Stimulated activated CD4-positive, alpha-beta T cell treated with anti-CD3 and anti-CD28 coated beads, Interleukin-12 subunit alpha, Interleukin-12 subunit beta, amount 100 ng/mL, for 4 hours (primary cell): ENCODE measurements around the gene NEAT1.
A peak's percentile ranks its signal among the peaks of the same experiment; 100 is the strongest.
"Not testable (repeated sequence)": the region's sequence is repeated elsewhere in the genome, so short reads cannot be mapped to it uniquely, and the experiment has no call there.

Experiments
- DNase-seq: peaks from one replicate; pipeline ENCODE4 v3.0.0-alpha.2; 2020

NEAT1 gene

DNA sequence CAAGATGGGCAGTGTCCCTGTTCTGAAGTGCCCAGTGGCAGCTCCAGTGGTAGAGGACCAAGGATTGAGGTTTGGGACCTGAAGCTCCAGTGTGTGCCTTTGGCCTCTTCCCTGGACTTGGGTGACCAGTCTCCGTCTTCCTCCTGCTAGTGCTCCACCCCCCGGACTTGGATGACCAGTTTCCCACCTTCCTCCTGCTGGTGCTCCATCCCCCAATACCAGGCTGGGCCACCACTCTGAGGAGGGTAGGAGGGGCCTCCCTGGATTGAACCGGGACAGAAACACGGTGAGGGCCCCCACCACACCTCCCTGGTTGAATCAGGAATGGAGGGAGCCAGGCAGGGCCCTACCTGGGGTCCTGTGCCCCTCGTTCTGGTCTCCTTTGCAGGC, 10.9 kb upstream of the NEAT1 start:
- DNase-seq = no peak

DNA sequence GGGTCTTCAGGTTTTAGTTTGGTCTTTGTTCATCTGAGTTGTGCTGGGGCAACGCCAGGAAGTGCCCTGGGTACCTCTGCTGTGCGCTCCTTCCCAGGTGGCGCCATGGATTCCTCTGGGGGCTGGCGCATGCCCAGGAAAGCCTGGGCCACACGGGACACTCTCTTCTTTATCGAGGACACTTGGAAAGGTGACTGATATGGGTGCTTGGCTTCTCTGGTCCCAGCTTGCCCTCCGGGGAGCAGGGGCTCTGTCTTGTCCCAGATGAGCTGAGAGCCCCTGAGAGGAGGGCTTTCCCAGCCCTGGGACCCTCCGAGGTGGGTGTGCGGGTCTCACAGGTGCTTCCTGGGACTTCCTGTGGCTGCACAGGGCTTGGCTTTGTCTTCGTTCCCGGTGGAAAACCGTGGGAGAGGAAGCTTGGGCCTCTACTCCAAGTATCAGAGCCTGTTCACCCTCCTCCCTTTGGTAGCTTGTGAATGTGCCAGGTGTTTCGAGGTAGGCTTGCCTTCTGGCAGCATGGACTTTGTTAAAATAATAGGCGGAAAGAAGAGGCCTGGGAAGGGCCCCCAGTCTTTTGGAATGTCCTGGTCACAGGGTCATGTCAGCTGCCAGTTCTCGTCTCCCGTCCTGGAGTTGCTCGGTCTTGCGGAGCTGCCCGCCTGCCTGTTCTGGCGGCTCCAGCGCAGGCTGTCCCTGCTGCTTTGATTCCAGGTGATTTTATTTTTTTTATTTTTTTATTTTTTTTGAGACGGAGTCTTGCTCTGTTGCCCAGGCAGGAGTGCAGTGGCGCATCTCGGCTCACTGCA, 10.1 kb upstream of the NEAT1 start:
- DNase-seq = no peak

DNA sequence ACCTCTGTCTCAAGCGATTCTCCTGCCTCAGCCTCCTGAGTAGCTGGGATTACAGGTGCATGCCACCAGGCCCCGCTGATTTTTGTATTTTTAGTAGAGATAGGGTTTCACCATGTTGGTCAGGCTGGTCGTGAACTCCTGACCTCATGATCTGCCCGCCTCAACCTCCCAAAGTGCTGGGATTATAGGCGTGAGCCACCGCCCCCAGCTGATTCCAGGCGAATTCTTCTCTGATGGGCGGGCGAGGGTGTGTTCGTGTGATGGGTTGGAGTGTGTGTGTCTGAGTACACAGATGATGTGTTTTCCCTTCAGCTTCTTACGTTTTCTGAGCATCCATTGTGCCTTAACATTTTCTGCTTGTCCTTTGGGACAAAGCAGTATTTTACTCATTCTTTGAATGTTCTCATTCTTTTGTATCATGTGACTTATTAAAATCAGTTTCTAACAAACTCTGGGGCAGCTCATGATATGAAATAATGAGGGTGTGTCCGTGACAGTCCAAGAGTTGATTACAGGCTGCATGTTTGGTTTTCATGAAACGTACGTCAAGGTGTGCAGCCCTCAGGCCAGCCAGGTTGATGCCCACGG, 9.4 kb upstream of the NEAT1 start:
- not testable (repeated sequence) for DNase-seq

DNA sequence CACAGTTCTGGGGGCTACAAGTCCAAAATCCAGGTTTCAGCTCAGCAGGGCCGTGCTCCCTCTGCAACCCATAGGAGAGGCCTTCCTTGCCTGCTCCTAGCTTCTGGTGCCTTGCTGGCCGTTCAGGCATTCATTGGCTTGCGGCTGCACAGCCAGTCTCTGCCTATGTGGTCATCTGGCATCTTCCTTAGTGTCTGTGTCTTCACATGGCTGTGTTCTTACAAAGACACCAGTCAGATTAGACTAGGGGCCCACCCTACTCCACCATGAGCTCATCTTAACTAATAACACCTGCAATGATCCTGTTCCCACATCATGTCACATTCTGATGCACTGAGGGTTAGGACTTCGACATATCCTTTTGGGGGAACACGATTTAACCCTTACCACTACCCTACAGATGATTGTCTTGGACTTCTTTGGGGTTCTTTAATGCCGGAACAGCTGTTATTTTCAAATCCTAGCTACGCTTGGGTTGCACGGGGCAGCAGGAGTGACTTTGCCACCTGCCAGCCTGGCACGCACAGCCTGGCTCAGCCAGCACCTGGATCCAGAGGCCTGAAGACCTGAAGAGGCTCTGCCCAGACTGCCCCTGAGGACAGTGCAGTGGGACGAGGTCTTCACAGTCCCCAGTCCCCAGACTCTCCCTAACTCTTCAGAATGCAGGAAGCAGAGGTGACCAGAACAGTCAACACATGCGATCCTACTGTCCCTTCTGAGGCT, 7.7 kb upstream of the NEAT1 start:
- DNase-seq = no peak

DNA sequence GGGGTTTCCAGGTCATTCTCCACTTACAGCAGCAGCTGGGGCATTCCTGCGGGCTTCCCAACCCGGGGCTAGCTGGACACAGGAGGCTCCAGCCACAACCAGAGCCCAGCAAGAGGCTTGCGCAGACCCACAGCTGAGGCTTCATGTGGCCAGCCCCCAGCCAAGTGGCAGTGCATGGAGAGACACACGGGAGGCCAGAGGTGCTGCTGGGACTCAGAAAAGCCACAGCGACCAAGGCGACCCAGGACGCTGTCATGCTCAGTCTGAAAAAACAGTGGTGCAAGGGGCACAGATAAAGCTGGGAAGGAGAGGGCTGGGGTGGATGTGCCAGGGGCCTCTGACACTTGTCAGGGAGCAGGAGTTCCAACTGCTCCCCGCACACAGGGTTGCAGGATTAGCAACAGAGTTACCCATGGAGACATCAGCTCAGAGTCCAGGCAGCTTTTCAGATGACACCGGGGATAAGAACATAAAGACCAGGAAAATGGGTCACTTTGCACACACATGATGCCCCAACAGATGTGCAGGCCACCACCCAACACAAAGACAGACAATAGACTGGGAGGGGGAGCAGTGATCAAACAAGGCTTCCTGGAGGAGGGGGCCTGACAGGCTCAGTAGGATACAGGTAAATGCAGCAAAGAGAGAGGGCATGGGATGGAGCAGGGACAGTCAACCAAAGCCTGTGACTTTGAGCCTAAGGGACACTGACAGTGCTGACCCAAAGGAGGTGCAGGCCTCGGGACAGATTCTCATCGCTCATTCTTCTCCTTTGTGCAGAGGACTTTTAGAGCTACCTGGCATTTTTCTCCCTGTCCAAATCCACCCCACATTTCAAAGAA, 6.9 kb upstream of the NEAT1 start:
- no peak for DNase-seq

DNA sequence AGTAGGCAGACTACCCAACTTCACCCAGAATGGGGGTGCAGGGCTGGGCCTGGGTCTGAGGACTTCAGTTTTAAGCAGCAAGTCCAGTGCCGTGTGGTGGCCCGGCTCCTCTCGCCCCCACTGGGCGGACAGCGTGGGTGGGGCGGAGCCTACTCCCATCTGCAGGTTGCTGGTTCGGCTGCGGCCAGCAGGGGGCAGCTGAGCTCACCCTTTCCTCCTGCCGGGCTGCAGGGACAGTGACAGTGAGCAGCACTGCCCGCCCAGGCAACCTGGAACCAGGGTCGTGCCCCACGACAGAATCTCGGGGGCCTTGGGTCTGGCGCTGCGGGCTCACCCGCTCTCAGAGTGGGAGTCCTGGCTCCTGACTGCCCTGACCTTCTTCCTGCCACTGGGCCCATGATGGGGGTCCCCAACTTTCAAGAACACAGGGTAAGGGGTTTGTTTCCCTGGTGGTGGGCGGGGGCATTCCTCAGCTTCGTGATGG, 6.2 kb upstream of the NEAT1 start:
- peak; percentile 93 for DNase-seq

DNA sequence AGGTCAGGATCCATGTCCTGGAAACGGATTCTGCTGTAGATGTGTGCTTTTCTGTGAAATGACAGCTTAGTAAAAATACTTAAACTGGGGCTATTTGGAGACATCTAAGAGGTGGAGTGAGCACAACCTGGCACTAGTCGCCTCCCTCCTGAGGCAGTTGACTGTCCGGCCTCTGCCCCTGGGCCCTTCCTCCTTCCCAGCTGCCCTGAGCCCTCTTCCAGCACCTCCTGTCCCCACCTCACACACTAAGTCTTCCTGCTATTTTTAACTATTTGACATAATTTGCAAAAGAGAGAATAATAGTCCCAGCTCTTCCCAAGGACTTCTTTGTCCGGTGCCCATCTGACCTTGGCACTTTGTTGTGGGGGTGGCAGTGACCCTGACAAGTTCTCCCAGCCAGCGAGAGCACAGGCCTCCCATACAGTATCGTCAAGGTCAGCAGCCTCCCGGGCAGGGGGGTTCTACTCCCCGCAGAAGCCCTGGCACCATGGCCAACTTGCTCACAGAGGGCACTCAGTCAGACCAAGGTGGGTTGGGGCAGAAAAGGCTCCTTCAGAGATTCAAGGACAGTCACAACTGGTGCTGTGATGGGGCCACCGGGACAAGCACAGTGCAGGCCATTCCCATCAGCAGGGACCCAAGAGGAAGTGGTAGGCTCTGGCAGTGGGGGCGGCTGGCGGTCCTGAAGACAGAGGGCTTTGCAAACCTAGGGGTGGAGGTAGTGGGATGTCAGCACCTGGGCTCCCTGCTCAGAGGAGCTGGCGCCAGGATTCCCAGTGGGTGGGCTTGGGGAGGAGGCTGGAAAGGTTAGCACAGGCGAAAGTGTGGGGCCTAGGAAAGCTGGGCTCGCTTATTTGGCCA, 5.5 kb upstream of the NEAT1 start:
- no peak for DNase-seq

DNA sequence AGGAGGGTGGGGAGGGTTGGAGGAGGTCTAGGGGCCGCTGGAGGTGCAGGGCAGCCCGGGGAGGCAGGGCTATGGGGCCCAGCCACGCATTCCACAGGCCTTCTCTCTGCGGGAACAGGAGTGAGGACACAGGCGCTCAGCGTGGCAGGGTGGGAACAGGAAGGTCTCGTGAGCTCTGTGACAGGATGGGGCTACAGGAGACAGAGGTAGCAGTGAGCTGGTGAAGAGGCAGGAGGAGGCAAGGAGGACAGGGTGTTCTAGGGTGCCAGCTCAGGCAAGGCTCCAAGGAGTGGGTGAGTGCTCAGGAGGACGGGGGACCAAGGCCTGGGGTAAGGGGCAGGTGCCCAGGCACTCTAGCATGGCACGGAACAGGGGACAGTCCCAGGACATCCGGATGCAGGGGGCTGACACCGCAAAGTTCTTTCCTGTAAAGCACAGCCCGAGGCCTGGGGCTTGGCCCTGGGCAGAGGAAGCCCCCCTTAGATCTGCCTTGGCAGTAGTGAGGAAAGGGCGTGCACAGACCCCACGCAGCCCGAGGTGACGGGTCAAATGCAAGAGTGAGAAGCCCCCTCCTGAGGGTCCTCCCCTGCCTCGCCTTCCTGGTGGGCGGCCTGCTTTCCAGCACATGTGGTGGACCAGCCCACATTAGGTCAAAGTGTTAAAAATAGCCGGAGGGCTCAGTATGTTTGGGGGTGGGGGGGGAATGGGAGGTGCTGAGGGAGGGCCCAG, 4.7 kb upstream of the NEAT1 start:
- DNase-seq = no peak

DNA sequence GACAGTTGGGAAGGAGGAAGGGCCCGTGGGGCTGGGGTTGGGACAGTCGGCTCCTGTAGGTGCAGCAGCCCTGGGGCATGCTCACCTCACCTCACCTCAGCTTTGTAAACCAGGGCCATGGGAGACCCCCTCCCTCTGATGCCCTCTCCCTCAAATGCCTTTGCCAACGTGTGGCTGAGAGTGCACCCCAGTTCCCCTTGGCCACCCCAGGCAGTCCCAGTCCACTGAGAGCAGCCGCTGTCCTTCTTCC, 4.2 kb upstream of the NEAT1 start:
- DNase-seq = no peak

DNA sequence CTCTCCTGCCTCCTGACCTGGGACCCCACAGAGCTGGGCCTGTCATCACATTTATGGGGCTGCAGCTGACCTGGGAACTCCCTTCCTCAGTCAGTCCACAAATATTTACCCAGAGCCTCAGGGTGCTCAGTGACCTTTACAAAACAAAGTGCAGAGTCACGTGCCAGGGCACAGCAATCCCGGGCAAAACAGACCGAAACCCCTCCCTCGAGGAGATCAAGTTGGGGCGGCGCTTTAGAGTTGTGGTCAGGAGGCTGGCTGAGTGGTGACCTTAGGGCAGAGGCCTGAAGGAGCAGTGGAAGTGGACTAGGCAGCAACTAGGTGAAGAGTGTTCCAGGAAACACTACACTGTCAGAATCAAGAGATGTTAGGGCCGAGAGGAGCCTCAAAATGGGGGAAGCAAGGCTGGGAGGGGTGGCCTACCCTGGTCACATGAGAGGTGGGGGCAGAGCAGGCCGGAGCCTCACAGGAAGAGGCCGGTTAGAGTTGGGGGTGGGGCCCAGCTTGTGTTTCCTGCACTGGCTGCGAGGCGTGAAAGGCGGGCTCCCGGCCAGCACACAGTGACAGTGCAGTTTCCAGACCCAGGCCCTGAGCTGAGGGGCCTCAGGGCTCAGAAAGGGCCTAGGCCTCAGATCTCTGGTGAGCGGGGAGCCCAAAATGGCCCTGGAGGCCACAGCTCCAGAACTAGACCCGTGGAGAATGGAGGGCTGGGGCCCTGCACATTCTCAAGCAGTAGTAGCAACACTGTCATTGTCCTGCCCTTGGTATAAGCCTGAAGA, 3.7 kb upstream of the NEAT1 start:
- DNase-seq = peak; percentile 82

DNA sequence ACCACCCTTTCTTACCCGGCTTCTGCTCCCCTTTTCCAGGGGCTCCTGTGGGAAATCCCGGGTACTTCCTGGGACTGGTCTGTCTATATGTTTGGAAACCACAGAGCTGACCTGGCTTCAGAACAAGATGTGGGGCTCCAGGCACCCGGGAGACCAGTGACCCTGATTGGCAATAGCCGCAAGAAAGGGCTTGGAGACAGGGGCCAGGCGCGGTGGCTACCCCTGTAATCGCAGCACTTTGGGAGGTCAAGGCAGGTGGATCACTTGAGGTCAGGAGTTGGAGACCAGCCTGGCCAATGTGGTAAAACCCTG, 3.2 kb upstream of the NEAT1 start:
- no peak for DNase-seq

DNA sequence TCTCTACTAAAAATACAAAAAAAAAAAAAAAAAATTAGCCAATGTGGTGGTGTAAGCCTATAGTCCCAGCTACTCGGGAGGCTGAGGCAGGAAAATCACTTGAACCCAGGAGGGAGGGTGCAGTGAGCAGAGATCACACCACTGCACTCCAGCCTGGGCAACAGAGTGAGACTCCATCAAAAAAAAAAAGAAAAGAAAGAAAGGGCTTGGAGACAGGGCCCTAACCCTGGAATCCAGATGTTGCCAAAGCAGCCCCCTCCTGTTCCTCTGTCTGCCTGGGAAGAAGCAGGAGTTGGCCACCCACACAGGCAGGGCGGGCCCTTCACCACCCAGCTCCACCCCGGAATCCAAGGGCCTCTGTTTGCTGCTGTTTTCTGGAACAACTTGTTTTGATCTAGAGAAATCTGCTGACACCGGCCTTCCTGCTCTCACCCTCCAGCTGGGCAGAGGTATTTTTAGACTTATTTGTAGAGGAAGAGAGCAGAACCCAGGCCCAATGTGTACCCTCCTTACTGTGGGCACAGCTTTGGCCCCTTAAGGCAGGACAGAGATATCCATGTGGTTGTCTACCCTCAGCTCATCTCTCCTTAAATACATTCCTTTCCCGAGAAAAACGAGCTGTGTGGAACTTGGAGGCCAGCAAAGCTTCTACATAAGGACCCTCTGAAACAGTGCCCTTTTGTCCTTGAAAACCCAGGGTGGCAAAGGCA, 2.7 kb upstream of the NEAT1 start:
- DNase-seq = peak; percentile 54

DNA sequence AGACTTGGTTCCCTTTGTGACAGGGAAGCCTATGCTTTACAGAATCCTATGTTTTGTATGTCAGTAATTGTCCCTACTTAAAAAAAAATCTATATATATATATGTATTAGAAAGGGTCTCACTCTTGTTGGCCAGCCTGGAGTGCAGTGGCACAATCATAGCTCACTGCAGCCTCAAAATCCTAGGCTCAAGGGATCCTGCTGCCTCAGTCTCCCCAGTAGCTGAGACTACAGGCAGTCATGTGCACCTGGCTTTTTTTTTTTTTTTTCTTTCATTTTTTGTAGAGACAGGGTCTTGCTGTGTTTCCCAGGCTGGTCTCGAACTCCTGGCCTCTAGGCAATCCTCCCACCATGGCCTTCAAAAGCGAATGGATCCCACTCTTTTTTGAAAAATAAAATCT, 2.1 kb upstream of the NEAT1 start:
- DNase-seq = no peak

DNA sequence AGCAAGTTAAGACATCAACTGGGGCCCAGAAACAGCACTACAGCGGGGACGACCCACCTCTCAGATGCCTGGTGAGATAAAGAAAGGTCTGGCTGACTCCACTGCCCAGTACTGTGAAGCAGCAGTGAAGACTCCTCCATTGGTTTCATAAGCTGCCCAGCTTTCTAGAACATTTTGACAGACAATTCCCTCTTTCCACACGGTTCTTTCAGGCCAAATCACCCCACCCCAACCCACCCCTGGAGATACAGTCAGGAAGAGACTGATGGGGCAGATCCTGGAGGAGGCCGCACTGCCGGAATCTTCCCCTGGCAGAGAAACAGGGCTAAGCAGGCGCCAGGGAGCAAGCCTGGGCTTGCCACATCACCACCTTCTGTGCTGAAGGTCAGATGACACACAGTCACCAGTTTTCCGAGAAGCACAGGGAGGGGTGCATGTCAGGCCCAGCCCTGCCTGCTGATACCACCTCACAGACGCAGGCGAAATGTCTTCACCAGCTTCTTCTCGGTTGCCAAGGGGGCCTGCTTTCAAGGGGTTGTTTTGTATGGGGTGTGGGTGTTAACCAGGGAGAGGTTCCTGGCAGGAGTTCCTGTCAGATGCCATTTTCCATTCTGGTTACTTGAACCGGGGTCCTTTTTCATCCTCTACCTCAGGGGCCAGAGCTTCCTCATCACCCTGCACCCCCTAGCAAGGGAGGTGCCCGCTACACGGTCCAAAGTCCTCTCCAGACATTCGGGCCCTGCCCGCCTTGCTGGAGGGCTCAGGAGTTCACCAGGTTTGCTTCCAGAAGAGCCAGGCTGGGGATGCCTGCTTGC, 1.4 kb upstream of the NEAT1 start:
- peak; percentile 76 for DNase-seq

DNA sequence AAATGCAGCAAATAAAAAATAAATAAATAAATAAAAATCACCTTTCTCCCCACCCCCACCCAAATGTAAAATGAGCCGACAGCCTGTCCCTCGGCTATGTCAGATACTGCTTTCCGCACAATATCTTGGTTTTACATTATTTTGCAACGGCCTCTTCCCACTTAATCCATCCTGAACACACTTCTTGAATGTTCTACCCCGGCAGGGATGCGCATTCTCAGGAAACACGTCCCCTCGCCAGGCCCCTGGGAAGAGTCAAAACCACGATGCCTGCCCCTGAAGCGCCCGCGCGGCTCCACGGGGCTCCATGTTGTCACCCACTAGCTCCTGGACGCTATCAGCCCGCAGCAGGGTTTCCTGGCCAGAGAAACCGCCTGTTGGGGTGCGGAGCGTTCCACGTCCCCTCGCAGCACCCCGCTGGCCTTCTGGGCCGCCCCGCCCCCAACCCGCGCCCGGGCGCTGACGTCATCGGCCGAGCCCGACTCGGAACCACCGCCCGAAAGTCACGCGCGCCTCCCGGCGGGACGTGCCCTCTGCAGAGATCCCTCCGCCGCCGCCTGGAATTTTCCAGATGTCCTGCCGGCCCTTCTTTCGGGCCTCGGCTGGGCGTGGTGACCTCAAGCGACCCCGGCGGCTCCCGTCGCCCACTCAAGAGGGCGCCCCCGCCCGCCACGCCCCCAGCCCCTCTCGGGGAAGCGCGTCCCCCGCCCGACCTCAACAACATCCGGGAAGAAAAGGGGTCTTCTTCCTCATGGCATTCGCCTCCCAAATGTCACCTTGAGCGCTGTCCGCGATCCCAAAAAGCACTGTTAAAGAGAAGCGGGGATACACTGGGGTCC, 585 bp upstream of the NEAT1 start:
- DNase-seq = peak; percentile 94

DNA sequence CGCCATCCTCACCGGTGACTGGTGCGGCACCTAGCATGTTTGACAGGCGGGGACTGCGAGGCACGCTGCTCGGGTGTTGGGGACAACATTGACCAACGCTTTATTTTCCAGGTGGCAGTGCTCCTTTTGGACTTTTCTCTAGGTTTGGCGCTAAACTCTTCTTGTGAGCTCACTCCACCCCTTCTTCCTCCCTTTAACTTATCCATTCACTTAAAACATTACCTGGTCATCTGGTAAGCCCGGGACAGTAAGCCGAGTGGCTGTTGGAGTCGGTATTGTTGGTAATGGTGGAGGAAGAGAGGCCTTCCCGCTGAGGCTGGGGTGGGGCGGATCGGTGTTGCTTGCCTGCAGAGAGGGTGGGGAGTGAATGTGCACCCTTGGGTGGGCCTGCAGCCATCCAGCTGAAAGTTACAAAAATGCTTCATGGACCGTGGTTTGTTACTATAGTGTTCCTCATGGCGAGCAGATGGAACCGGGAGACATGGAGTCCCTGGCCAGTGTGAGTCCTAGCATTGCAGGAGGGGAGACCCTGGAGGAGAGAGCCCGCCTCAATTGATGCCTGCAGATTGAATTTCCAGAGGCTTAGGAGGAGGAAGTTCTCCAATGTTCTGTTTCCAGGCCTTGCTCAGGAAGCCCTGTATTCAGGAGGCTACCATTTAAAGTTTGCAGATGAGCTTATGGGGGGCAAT, 1.1 kb downstream of the NEAT1 start:
- no peak for DNase-seq

DNA sequence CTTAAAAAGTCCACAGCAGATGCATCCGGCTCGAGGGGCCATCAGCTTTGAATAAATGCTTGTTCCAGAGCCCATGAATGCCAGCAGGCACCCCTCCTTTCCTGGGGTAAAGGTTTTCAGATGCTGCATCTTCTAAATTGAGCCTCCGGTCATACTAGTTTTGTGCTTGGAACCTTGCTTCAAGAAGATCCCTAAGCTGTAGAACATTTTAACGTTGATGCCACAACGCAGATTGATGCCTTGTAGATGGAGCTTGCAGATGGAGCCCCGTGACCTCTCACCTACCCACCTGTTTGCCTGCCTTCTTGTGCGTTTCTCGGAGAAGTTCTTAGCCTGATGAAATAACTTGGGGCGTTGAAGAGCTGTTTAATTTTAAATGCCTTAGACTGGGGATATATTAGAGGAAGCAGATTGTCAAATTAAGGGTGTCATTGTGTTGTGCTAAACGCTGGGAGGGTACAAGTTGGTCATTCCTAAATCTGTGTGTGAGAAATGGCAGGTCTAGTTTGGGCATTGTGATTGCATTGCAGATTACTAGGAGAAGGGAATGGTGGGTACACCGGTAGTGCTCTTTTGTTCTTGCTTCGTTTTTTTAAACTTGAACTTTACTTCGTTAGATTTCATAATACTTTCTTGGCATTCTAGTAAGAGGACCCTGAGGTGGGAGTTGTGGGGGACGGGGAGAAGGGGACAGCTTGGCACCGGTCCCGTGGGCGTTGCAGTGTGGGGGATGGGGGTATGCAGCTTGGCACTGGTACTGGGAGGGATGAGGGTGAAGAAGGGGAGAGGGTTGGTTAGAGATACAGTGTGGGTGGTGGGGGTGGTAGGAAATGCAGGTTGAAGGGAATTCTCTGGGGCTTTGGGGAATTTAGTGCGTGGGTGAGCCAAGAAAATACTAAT, 1.9 kb downstream of the NEAT1 start:
- peak; percentile 70 for DNase-seq
